Activated naive CD8-positive, alpha-beta T cell treated with anti-CD3 and anti-CD28 coated beads, Interleukin-2, amount 50 U/mL, for 16 hours (primary cell): ENCODE results near the gene PLEKHG1.

Experiments
- DNase-seq: peaks from one replicate; pipeline ENCODE4 v3.0.0-alpha.2; 2020; ENCODE audit warnings: low read depth, low spot score

Gene PLEKHG1

DNA sequence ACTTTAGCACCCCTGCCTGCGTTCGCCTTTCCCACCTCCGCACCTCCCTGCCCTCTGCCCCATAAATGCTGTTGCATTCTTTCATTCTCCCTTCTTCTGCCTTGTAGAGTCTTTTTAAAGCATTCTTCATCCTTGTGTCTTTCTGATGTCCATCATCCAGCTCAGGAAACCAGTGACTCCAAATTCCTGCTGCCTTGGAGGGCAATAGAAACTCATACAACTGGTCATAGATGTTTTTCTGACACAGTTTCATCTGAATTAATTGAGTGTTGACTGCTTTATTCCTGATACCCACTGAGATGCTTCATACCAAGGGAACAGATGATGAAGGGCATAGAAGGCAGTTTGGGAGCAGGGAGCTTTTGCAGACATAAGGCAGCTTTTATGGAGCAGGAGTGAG lies 19.6 kb downstream of the PLEKHG1 start:
- DNase-seq, result no peak

- DNase-seq, result no peak
These were observed 20.6 kb downstream of the PLEKHG1 start for GRCh38 chr6:150620244-150620643.

GRCh38 chr6:150620763-150621162 lies 21.1 kb downstream of the PLEKHG1 start:
- no peak for DNase-seq

GRCh38 chr6:150622476-150622875 lies 22.8 kb downstream of the PLEKHG1 start:
- DNase-seq, result no peak

DNA sequence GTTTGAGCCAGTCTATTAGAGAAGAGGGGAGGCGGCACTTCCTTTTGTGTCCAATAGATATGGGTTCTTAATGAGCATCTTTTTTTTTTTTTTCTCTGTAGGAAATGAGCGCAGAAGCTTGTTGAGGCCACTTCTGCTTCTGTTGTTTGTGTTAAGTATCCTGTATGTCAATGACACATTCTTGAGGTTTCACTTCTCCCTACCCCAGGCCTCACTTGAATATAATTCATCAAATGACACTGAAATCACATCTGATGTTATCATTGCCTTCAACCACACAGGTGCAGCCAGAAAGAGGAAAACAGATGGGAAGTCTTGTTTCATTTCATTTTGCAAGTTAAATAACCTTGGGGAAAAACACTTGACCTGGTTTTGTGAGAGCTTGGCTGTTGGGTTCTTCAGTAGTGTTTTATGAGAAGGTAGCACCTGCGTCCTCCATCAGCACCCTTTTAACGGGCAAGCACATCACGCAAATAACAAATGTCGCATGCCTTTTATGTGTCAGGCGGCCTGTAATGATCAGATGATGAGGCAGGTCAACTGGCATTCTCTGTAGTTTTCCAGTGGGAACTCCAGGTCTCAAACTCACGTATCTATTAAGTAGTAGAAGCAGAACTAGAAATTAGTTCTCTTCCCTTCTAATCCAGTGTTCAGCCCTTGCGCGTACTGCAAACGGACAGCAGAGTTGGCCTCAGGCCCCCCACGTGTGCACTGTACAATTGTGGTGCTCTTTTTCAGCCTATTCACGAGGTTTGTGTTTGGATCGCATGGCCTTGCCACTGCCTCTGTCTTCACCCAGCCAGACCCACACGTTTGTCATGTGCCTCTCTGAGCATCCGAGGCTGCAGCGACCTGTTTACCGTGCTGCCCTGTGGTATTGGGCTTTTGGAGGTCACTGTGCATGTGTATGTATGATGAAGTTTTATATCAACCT lies 23.5 kb downstream of the PLEKHG1 start:
- DNase-seq, result no peak

GRCh38 chr6:150624191-150624590 lies 24.5 kb downstream of the PLEKHG1 start:
- no peak for DNase-seq

- DNase-seq, result no peak
These were observed 26.2 kb downstream of the PLEKHG1 start for GRCh38 chr6:150625927-150626326.

DNA sequence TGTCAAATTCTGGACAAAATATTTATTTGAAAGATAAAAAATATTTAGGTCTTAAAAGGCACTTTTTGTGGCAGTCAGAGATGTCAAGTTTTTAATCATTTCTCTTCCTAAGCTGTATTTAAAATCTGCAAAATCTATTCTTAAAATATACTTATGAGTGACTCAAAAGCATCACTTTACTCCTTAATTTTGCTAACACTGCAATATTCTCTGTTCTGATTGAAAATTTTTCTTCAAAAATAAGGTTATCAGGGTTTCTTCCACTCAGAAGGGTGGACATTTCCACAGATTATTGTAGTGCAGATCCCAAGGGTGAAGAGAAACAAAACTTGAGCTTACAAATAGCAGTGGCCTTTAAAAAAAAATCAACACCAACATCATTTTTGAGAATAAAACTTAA lies 27.5 kb downstream of the PLEKHG1 start:
- no peak for DNase-seq

GRCh38 chr6:150627585-150628025 lies 27.9 kb downstream of the PLEKHG1 start:
- no peak for DNase-seq

DNA sequence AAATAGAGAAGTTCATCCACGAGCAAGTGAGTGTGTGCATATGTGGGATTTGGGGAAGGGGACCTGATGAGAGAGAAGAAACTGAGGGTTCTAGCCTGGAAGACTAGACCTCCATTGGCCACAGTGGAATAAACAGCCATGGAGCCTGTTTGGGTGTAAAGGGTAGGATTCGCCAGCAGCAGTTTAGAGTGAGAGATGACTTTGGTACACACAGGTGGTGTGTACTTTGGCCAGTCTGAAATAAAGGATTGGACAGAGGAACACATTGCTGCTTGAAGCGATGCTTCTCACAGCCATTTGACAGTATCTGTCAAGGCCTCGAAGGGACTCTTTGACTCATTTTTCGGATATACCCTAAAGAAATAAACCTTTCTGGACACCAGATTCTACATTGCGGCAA lies 29.2 kb downstream of the PLEKHG1 start:
- DNase-seq, result no peak

- no peak for DNase-seq
These were observed 31.7 kb downstream of the PLEKHG1 start for GRCh38 chr6:150631283-150631983.

DNA sequence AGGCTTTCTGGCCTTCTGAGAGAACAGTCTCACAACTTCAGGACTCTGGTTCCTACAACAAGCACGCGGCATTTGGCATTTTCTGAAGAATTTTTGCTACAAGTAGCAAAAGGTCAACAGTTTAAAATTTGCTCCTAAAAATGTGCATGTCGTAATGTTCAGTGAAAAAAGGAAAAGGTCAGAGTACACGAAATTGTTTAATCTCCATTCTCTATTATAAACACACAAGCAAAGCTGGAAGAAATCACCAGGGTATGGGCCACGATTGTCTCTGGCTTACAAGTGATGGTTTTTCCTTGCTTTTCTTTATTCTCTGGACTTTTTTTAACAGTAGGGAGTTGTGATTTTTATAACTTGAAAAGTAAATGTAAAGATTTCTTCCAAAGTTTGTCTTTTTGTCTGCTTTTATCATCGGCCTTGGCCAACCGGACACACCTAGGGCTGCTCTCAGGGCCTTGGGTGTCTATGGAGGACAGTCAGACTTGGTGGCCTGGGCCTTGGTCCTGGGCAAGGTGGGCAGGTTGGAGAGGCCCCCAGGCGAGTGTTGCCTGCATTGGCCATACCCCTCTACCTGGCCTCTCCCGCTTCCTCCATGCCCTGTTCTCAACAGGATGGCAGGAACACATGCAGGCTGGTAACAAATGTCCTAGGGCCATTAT lies 32.4 kb downstream of the PLEKHG1 start:
- DNase-seq, result no peak

- DNase-seq, result no peak
These were observed 33.2 kb downstream of the PLEKHG1 start for GRCh38 chr6:150632785-150633485.

DNA sequence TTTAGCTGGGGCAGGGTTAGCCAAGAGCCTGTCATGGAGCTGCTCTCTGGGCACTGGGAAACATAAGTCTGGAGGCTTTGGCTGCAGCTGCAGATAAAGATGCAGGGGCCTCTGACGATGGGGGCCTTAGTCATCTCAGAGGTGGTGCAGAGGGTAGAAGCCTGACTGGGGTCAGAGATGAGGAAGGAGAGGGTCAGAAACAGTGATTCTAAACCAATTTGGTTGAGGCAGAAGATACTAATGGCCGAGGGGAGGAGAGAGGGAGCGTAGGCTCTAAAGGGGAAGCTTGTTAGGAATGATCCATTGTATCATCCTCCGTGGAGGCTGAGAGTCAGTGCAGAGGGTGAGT lies 33.8 kb downstream of the PLEKHG1 start:
- no peak for DNase-seq

- no peak for DNase-seq
These were observed 34.7 kb downstream of the PLEKHG1 start for GRCh38 chr6:150634176-150634963.

GRCh38 chr6:150634964-150635292 lies 35.2 kb downstream of the PLEKHG1 start:
- no peak for DNase-seq

DNA sequence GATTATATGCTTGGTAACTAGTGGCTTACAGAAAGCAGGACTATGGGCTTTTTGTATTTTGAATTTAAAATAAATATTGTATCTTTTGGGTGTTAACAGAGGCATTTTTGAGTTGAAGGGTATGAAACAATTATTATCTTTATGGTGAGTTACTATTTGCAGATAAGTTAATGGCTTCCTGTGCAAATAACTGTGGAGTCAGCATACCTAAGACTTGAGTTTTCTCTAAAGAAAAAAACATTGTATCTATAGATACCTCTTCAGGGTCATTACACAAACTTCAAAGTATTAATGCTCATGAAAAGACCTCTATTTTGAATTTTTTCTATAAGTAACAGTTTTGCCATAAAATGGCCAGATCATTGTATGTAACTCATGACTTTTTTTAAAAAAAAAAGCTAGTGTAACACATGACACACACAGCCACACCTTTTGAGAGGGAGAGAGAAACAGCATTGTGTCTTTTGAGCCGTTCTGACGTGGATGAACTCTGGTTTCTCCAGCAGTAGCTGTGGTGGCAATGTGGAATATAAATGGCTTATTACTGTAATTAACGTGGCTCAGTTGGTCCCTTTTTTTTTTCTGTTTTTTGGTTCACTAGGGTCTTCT lies 36.3 kb downstream of the PLEKHG1 start:
- no peak for DNase-seq

DNA sequence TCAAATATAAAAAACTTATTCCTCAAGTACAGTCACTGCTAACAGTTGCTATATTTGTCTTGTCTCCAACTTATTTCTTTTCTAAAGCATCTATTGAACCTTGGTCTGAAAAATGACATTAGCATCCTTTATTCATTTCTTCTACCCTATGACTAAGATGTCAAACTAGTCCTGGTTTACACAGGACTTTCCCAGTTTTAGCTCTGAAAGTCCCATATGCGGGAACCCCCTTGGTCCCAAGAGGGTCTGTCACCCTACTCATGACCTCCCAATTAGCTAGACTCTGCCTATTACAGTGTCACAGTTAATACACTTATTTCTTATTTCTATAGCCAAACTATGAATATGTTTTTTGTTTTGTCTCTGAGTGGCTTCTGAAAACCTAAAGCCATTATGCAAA lies 37.1 kb downstream of the PLEKHG1 start:
- no peak for DNase-seq

- DNase-seq, result no peak
These were observed 37.6 kb downstream of the PLEKHG1 start for GRCh38 chr6:150637266-150637665.

DNA sequence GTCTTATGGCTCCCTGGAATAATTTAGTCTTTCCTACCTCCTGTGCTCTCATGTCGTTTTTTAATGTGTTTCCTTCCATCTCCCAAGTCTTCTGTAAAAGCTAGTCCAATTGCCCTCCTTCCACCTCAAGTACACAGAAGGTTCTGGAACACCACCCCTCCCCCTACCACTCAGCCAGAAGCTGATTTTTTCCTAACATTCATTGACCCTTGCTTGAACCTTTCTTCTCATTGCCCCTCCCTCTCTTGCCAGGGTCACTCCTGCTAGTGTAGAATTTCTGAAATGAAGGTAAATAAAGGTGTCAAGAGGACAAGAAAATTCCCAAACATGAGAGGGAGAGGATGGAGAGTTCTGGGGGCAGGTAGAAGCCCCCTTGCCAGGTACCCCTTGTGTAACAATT lies 38.6 kb downstream of the PLEKHG1 start:
- no peak for DNase-seq

DNA sequence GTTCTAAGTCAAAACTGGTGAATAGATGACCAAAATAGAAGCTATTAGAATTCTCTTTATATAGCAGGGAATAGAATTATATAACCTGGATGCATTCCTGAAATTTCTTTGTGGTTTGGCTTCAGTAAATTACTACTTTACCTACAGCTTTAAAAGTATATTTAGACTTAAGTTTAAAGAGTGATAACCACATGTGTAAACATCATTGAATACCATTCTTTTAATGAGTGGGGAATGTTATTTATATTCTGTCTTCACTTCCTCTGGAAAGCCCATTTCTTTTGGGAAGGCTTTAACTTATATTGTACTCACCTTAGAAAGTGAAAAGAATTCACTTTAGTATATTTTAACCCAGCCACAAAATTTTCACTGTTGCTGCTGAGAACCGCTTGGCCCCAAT lies 39.1 kb downstream of the PLEKHG1 start:
- DNase-seq, result no peak
